ENCODE results near the gene SPOCD1. TPM values are rescaled to one million over a fixed set of nuclear protein-coding genes. Genes with fewer than 3 reads are reported as not detected.

SPOCD1 gene
- total and polyA plus RNA-seq, 4 donors, result under 0.01 to 0.19 (median 0.12) TPM; not detected in 1

Small RNA genes within 50 kb of the gene (small RNA-seq; reads per million reads assigned to genes)
- gene MIR4254, result not detected

Other genes starting within 250 kb of the SPOCD1 start
- 10 to 100 TPM; 16.1 to 52.9 TPM for gene TINAGL1, start 239.5 kb downstream of the SPOCD1 start, total RNA-seq
- gene TINAGL1, start 239.5 kb downstream of the SPOCD1 start, polyA plus RNA-seq, result 10 to 100 TPM in 1 of 2 donors, 1 to 10 TPM in 1; 8.7 to 35.0 TPM
- not detected for gene HCRTR1, start 198.3 kb downstream of the SPOCD1 start, total RNA-seq
- gene HCRTR1, start 198.3 kb downstream of the SPOCD1 start, polyA plus RNA-seq, result under 1 TPM in 1 of 2 donors, not detected in 1; 0.06 TPM
- gene PEF1, start 171.1 kb downstream of the SPOCD1 start, total RNA-seq, result 10 to 100 TPM; 30.4 to 34.1 TPM
- 10 to 100 TPM; 27.7 to 46.8 TPM for gene PEF1, start 171.1 kb downstream of the SPOCD1 start, polyA plus RNA-seq
- gene COL16A1, start 112.0 kb downstream of the SPOCD1 start, total RNA-seq, result 1 to 10 TPM; 3.0 to 3.8 TPM
- 1 to 10 TPM in 1 of 2 donors, under 1 TPM in 1; 0.43 to 1.7 TPM for gene COL16A1, start 112.0 kb downstream of the SPOCD1 start, polyA plus RNA-seq
- gene ADGRB2, start 51.7 kb downstream of the SPOCD1 start, total RNA-seq, result under 1 TPM; under 0.01 to 0.05 TPM
- gene ADGRB2, start 51.7 kb downstream of the SPOCD1 start, polyA plus RNA-seq, result under 1 TPM in 1 of 2 donors, not detected in 1; 0.05 TPM
- gene PTP4A2, start 122.3 kb upstream of the SPOCD1 start, total RNA-seq, result 10 to 100 TPM; 74.4 to 98.1 TPM
- 10 to 100 TPM; 47.7 to 69.3 TPM for gene PTP4A2, start 122.3 kb upstream of the SPOCD1 start, polyA plus RNA-seq
- gene KHDRBS1, start 197.8 kb upstream of the SPOCD1 start, total RNA-seq, result 10 to 100 TPM; 21.7 to 37.6 TPM
- gene KHDRBS1, start 197.8 kb upstream of the SPOCD1 start, polyA plus RNA-seq, result 10 to 100 TPM; 14.6 to 27.3 TPM

All from liver (tissue), 5 donors.